Cortex of kidney (tissue), 1 donor: ENCODE measurements around the gene TBC1D12.
"Not testable (repeated sequence)": the region's sequence is repeated elsewhere in the genome, so short reads cannot be mapped to it uniquely, and the experiment has no call there.

Experiments used
- DNase-seq: peaks from one replicate; lab custom pipeline; 2025; lab: John Stamatoyannopoulos, UW

Gene TBC1D12

GRCh38 chr10:94402204-94402842 is at the start of gene TBC1D12:
TBC1D12 (plus strand) TSS chr10:94402541; CDS start chr10:94402614, 73 bp downstream.
- peak; percentile 51 for DNase-seq

- DNase-seq = no peak
Measured at GRCh38 chr10:94353336-94353735, 49.0 kb upstream of the TBC1D12 start.

GRCh38 chr10:94355841-94356240 is 46.5 kb upstream of the TBC1D12 start:
- DNase-seq = no peak

- DNase-seq = no peak
Measured at GRCh38 chr10:94357193-94357592, 45.1 kb upstream of the TBC1D12 start.

GRCh38 chr10:94358480-94358879 is 43.9 kb upstream of the TBC1D12 start:
- DNase-seq = no peak

- no peak for DNase-seq
Measured at GRCh38 chr10:94361171-94361794, 41.1 kb upstream of the TBC1D12 start.

- DNase-seq = peak; percentile 32
Measured at GRCh38 chr10:94362360-94363250, 39.7 kb upstream of the TBC1D12 start, which contains the start of gene NOC3L. NOC3L (minus strand) TSS chr10:94362939; CDS start chr10:94362838, 101 bp downstream.

- DNase-seq = no peak
Measured at GRCh38 chr10:94363251-94363565, 39.1 kb upstream of the TBC1D12 start.

GRCh38 chr10:94364482-94364881 is 37.9 kb upstream of the TBC1D12 start:
- no peak for DNase-seq

- DNase-seq = no peak
Measured at GRCh38 chr10:94366382-94366781, 36.0 kb upstream of the TBC1D12 start.

GRCh38 chr10:94370501-94370900 is 31.8 kb upstream of the TBC1D12 start:
- no peak for DNase-seq

- DNase-seq = no peak
Measured at GRCh38 chr10:94375374-94375773, 27.0 kb upstream of the TBC1D12 start.

- DNase-seq = no peak
Measured at GRCh38 chr10:94376865-94377264, 25.5 kb upstream of the TBC1D12 start.

- DNase-seq = no peak
Measured at GRCh38 chr10:94383530-94383929, 18.8 kb upstream of the TBC1D12 start.

GRCh38 chr10:94385733-94386132 is 16.6 kb upstream of the TBC1D12 start:
- DNase-seq = not testable (repeated sequence)

- DNase-seq = not testable (repeated sequence)
Measured at GRCh38 chr10:94392117-94392516, 10.2 kb upstream of the TBC1D12 start.

- no peak for DNase-seq
Measured at GRCh38 chr10:94397549-94398370, 4.6 kb upstream of the TBC1D12 start.

- no peak for DNase-seq
Measured at GRCh38 chr10:94398762-94399161, 3.6 kb upstream of the TBC1D12 start.

- no peak for DNase-seq
Measured at GRCh38 chr10:94402843-94403379, 570 bp downstream of the TBC1D12 start.

GRCh38 chr10:94403380-94404213 is 1.3 kb downstream of the TBC1D12 start:
- DNase-seq = no peak

GRCh38 chr10:94405406-94405805 is 3.1 kb downstream of the TBC1D12 start:
- no peak for DNase-seq
